Measurements from ENCODE around the gene CYP8B1. TPM values are rescaled to one million over a fixed set of nuclear protein-coding genes. Genes with fewer than 3 reads are reported as not detected.

Gene CYP8B1
- polyA plus RNA-seq, 1 donor (not counting 4 experiments of a cell fraction or from before 2014, with no cell fraction given), result not detected

GRCh38 chr3:42894698-42895579 is 19.3 kb upstream of the CYP8B1 start:
- Histone ChIP-seq H3K9me3 (ENCODE audit: control insufficient read depth, low read depth, low read length) (no peaks in the 10 kb centered on the region), H3K27me3 (ENCODE audit: control insufficient read depth, extremely low read depth, insufficient read depth, low read length) (no peaks in the 10 kb centered on the region), H3K36me3 (ENCODE audit: control insufficient read depth in 2 of 2, extremely low read depth in 1 of 2, insufficient read depth in 2 of 2, low read length in 2 of 2) (no peaks in the 10 kb centered on the region), H3K4me1 (ENCODE audit: control insufficient read depth, extremely low read depth, insufficient read depth, low read length) (no peaks in the 10 kb centered on the region), H3K9me1 (ENCODE audit: control insufficient read depth, extremely low read depth, insufficient read depth, low read length) (no peaks in the 10 kb centered on the region), H4K20me1 (ENCODE audit: control insufficient read depth, extremely low read depth, insufficient read depth, low read length) (no peaks in the 10 kb centered on the region), H3K79me2 (ENCODE audit: control insufficient read depth, insufficient read depth, low read length) (no peaks in the 10 kb centered on the region), H2AFZ (ENCODE audit: control insufficient read depth, low read length) (no peak overlapping the region), H3K27ac (ENCODE audit: control insufficient read depth, insufficient read depth, low read length) (no peak overlapping the region), H3K9ac (ENCODE audit: control insufficient read depth, extremely low read depth, insufficient read depth, low read length) (no peak overlapping the region), H3K4me3 (ENCODE audit: control insufficient read depth in 2 of 3, extremely low read depth in 1 of 3, insufficient read depth in 2 of 3, low read depth in 1 of 3, low read length in 3 of 3) (no peak overlapping the region), H3K4me2 (ENCODE audit: control insufficient read depth, extremely low read depth, insufficient read depth, low read depth, low read length) (no peak overlapping the region)
- dilution Hi-C loops (cut with MboI; ENCODE audit: extremely low pct_ligation_motif_present, low sequenced_read_pairs), result no loop called here
- TF ChIP-seq CTCF (optimal IDR thresholded peaks at IDR 0.05 in 1 of 3, IDR thresholded peaks at IDR 0.05 in 1 of 3, conservative IDR thresholded peaks at IDR 0.05 in 1 of 3; ENCODE audit: extremely low read depth in 1 of 3, insufficient read depth in 2 of 3, low read length in 3 of 3) (no peak), EZH2 (IDR thresholded peaks at IDR 0.05; ENCODE audit: low read length) (no peak)
- FAIRE-seq (no peak), DNase-seq (ENCODE audit: low read depth, low spot score) (no peak)

GRCh38 chr3:42892807-42893206 is 17.1 kb upstream of the CYP8B1 start:
- Histone ChIP-seq H3K9me3 (ENCODE audit: control insufficient read depth, low read depth, low read length) (no peaks in the 10 kb centered on the region), H4K20me1 (ENCODE audit: control insufficient read depth, extremely low read depth, insufficient read depth, low read length) (no peaks in the 10 kb centered on the region), H3K79me2 (ENCODE audit: control insufficient read depth, insufficient read depth, low read length) (no peaks in the 10 kb centered on the region), H2AFZ (ENCODE audit: control insufficient read depth, low read length) (no peak overlapping the region), H3K9me1 (ENCODE audit: control insufficient read depth, extremely low read depth, insufficient read depth, low read length) (no peaks in the 10 kb centered on the region), H3K27me3 (ENCODE audit: control insufficient read depth, extremely low read depth, insufficient read depth, low read length) (no peaks in the 10 kb centered on the region), H3K36me3 (ENCODE audit: control insufficient read depth in 2 of 2, extremely low read depth in 1 of 2, insufficient read depth in 2 of 2, low read length in 2 of 2) (no peaks in the 10 kb centered on the region), H3K4me2 (ENCODE audit: control insufficient read depth, extremely low read depth, insufficient read depth, low read depth, low read length) (no peak overlapping the region), H3K4me1 (ENCODE audit: control insufficient read depth, extremely low read depth, insufficient read depth, low read length) (no peaks in the 10 kb centered on the region), H3K4me3 (ENCODE audit: control insufficient read depth in 2 of 3, extremely low read depth in 1 of 3, insufficient read depth in 2 of 3, low read depth in 1 of 3, low read length in 3 of 3) (no peak overlapping the region), H3K27ac (ENCODE audit: control insufficient read depth, insufficient read depth, low read length) (no peak overlapping the region), H3K9ac (ENCODE audit: control insufficient read depth, extremely low read depth, insufficient read depth, low read length) (no peak overlapping the region)
- dilution Hi-C loops (cut with MboI; ENCODE audit: extremely low pct_ligation_motif_present, low sequenced_read_pairs), result no loop called here
- DNase-seq (ENCODE audit: low read depth, low spot score), result no peak
- FAIRE-seq, result no peak
- TF ChIP-seq EZH2 (IDR thresholded peaks at IDR 0.05; ENCODE audit: low read length) (no peak), CTCF (optimal IDR thresholded peaks at IDR 0.05 in 1 of 3, IDR thresholded peaks at IDR 0.05 in 1 of 3, conservative IDR thresholded peaks at IDR 0.05 in 1 of 3; ENCODE audit: extremely low read depth in 1 of 3, insufficient read depth in 2 of 3, low read length in 3 of 3) (no peak)

Measured in keratinocyte (primary cell).